ENCODE data around the gene STUB1. TPM values are rescaled to one million over a fixed set of nuclear protein-coding genes. Genes with fewer than 3 reads are reported as not detected.

The STUB1 gene
- total RNA-seq, 1 experiment from 2014 or later = 102 TPM

DNA sequence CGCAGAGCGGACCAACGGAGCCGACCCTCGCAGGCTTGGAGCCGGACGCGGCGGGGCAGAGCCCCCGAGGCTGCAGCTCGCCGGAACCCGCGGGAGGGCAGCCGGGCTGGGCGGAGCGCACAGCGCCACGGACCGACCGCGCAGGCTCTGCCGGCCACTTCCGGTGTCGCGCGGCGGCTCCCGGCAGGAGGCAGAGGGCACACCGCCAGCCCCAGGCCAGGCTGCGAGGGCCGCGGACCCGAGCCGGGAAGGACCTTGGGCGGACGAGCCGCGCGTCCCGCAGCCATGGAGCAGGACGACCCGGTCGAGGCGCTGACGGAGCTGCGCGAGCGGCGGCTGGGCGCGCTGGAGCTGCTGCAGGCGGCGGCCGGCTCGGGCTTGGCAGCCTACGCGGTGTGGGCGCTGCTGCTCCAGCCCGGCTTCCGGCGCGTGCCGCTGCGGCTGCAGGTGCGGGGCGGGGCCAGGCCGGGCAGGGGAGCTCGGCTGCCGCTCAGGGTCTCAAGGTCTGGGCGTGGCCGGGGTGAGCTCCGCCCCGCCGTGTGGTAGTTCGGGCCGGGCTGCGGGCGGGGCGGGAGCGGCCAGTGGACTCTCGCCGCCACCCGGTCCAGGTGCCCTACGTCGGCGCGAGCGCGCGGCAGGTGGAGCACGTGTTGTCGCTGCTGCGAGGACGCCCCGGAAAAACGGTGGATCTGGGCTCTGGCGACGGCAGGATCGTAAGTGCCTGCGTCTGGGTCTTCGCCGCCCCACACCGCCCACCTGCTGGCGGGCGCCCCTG, 41.0 kb downstream of the STUB1 start, which contains the start of gene ANTKMT:
ANTKMT (plus strand) TSS at position 157 of the 775 bp plus-strand sequence; CDS start at position 286, 129 bp downstream.
- H3K27ac Mint-ChIP-seq = peak within 1 kb of the TSS in 1 of 3 experiments; percentile 79; a peak in 2 of 7 replicates
- no CpG with 5 or more reads among the region's 106 CpGs for WGBS (ENCODE audit: extremely low coverage, insufficient read length, low lambda C conversion rate)

More for the DNA sequence above, 41.0 kb downstream of the STUB1 start, which contains the start of gene ANTKMT:
- H4K20me1 ChIP-seq (ENCODE audit: control insufficient read depth, insufficient read depth, insufficient read length) = no peaks in the 10 kb centered on the region
- no peak within 1 kb of the TSS for H3K23ac ChIP-seq (ENCODE audit: insufficient read length, low read depth, low read length)
- H3K56ac ChIP-seq (ENCODE audit: insufficient read length, low read depth, low read length) = no peak within 1 kb of the TSS
- no peak within 1 kb of the TSS for H2BK120ac ChIP-seq (ENCODE audit: low read depth, low read length, poor library complexity, severe bottlenecking)
- peak within 1 kb of the TSS; percentile 57 for H3K9ac ChIP-seq (ENCODE audit: extremely low read depth, insufficient read length, low read length)
- peaks cover 33% of the 10 kb centered on the region for H3K27me3 Mint-ChIP-seq (ENCODE audit: low read depth)
- peak within 1 kb of the TSS; percentile 72 to 88 for H3K4me3 Mint-ChIP-seq
- H3K23me2 ChIP-seq (ENCODE audit: insufficient read length, low read depth, low read length, poor library complexity, severe bottlenecking) = peaks cover 2% of the 10 kb centered on the region
- peak within 1 kb of the TSS; percentile 59 for H3K4me2 ChIP-seq (ENCODE audit: insufficient read depth, insufficient read length, low read length)
- no peaks in the 10 kb centered on the region for H3K9me3 Mint-ChIP-seq
- no peak within 1 kb of the TSS for H2BK5ac ChIP-seq (ENCODE audit: insufficient read length, low read length)
- H2BK12ac ChIP-seq (ENCODE audit: insufficient read length, low read depth, low read length) = no peak within 1 kb of the TSS
- H4K5ac ChIP-seq (ENCODE audit: insufficient read length, low read depth, low read length) = no peak within 1 kb of the TSS
- no peak within 1 kb of the TSS for H3K4ac ChIP-seq (ENCODE audit: low read depth, low read length)
- H3K36me3 Mint-ChIP-seq (ENCODE audit: insufficient read depth in 1 of 3, low read depth in 3 of 3) = peaks cover 0 to 5% (median 3%) of the 10 kb centered on the region in 3 experiments; a peak in 1 of 7 replicates
- H4K8ac ChIP-seq (replicated peaks; ENCODE audit: insufficient read length, low read depth, low read length) = no peak within 1 kb of the TSS
- H3K79me2 ChIP-seq (ENCODE audit: insufficient read depth, low read length) = no peaks in the 10 kb centered on the region
- no peak within 1 kb of the TSS for H4K91ac ChIP-seq (ENCODE audit: insufficient read length, low read depth, low read length)
- peak within 1 kb of the TSS; percentile 95; the same call in 1 of the 2 replicates for H3K14ac ChIP-seq (ENCODE audit: insufficient read depth, low read length)
- no peak within 1 kb of the TSS for H3T11ph ChIP-seq (ENCODE audit: low read length)
- no peak within 1 kb of the TSS for H2AFZ ChIP-seq (ENCODE audit: low read length)
- H3K27ac ChIP-seq (ENCODE audit: insufficient read length, low read depth, low read length) = no peak within 1 kb of the TSS
- no peak within 1 kb of the TSS for H2BK20ac ChIP-seq (ENCODE audit: low read depth, low read length, poor library complexity, severe bottlenecking)
- no peaks in the 10 kb centered on the region for H3K9me3 ChIP-seq (ENCODE audit: control insufficient read depth, low read depth, low read length)
- TF ChIP-seq, protein P1, sequence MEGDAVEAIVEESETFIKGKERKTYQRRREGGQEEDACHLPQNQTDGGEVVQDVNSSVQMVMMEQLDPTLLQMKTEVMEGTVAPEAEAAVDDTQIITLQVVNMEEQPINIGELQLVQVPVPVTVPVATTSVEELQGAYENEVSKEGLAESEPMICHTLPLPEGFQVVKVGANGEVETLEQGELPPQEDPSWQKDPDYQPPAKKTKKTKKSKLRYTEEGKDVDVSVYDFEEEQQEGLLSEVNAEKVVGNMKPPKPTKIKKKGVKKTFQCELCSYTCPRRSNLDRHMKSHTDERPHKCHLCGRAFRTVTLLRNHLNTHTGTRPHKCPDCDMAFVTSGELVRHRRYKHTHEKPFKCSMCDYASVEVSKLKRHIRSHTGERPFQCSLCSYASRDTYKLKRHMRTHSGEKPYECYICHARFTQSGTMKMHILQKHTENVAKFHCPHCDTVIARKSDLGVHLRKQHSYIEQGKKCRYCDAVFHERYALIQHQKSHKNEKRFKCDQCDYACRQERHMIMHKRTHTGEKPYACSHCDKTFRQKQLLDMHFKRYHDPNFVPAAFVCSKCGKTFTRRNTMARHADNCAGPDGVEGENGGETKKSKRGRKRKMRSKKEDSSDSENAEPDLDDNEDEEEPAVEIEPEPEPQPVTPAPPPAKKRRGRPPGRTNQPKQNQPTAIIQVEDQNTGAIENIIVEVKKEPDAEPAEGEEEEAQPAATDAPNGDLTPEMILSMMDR (conservative IDR thresholded peaks at IDR 0.05) = no peak; the same call in 2 of the 3 replicates
- DNase-seq = peak; percentile 94
- no peaks in the 10 kb centered on the region for H3K79me1 ChIP-seq (ENCODE audit: insufficient read depth, low read depth, low read length, poor library complexity, severe bottlenecking)
- no peaks in the 10 kb centered on the region for H3K4me1 ChIP-seq (ENCODE audit: insufficient read depth, low read length)
- no peaks in the 10 kb centered on the region for H3K27me3 ChIP-seq (ENCODE audit: insufficient read depth, low read length)
- H3K4me1 Mint-ChIP-seq = peaks cover 11 to 23% of the 10 kb centered on the region in 2 experiments
- H2AK5ac ChIP-seq (ENCODE audit: insufficient read length, low read length) = no peak within 1 kb of the TSS
- peak within 1 kb of the TSS; percentile 80 for H3K18ac ChIP-seq (ENCODE audit: insufficient read length, low read depth, low read length)
- H2BK15ac ChIP-seq (ENCODE audit: low read depth, low read length) = no peak within 1 kb of the TSS

Measured in H9 (cell line).